Measurements from ENCODE around the gene IL36RN.

The IL36RN gene

GRCh38 chr2:113076954-113077669, 18.1 kb downstream of the IL36RN start:
- FAIRE-seq (no peak), DNase-seq (ENCODE audit: insufficient read length, low spot score) (no peak)

GRCh38 chr2:113077921-113078320, 18.9 kb downstream of the IL36RN start:
- DNase-seq (ENCODE audit: insufficient read length, low spot score) (no peak), FAIRE-seq (no peak)
- TF ChIP-seq PAX5 (IDR thresholded peaks at IDR 0.05; ENCODE audit: insufficient read depth, low read length, severe bottlenecking) (no peak), POU2F2 (IDR thresholded peaks at IDR 0.05; ENCODE audit: low read depth, low read length) (no peak), SPI1 (IDR thresholded peaks at IDR 0.05; ENCODE audit: low read depth, low read length) (no peak), POLR2A (IDR thresholded peaks at IDR 0.05; ENCODE audit: low read depth, low read length) (no peak), POLR2AphosphoS5 (IDR thresholded peaks at IDR 0.05; ENCODE audit: low read depth, low read length) (no peak), TAF1 (IDR thresholded peaks at IDR 0.05; ENCODE audit: low read depth, low read length) (no peak)

More at GRCh38 chr2:113076954-113077669, 18.1 kb downstream of the IL36RN start:
- TF ChIP-seq TAF1 (IDR thresholded peaks at IDR 0.05; ENCODE audit: low read depth, low read length) (no peak), POU2F2 (IDR thresholded peaks at IDR 0.05; ENCODE audit: low read depth, low read length) (no peak), PAX5 (IDR thresholded peaks at IDR 0.05; ENCODE audit: insufficient read depth, low read length, severe bottlenecking) (no peak)

- TF ChIP-seq SPI1 (IDR thresholded peaks at IDR 0.05; ENCODE audit: low read depth, low read length), result no peak
- DNase-seq (ENCODE audit: insufficient read length, low spot score) (no peak), FAIRE-seq (no peak)
Observed at GRCh38 chr2:113078350-113078839, 19.4 kb downstream of the IL36RN start.

GRCh38 chr2:113079131-113079530, 20.1 kb downstream of the IL36RN start:
- DNase-seq (ENCODE audit: insufficient read length, low spot score) (no peak), FAIRE-seq (no peak)
- TF ChIP-seq POLR2A (IDR thresholded peaks at IDR 0.05; ENCODE audit: low read depth, low read length), result no peak
- no peak for TF ChIP-seq POU2F2 (IDR thresholded peaks at IDR 0.05; ENCODE audit: low read depth, low read length)
- no peak for TF ChIP-seq SPI1 (IDR thresholded peaks at IDR 0.05; ENCODE audit: low read depth, low read length)
- TF ChIP-seq POLR2AphosphoS5 (IDR thresholded peaks at IDR 0.05; ENCODE audit: low read depth, low read length), result no peak
- TF ChIP-seq TAF1 (IDR thresholded peaks at IDR 0.05; ENCODE audit: low read depth, low read length), result no peak
- TF ChIP-seq PAX5 (IDR thresholded peaks at IDR 0.05; ENCODE audit: insufficient read depth, low read length, severe bottlenecking), result no peak

GRCh38 chr2:113080134-113080533, 21.1 kb downstream of the IL36RN start:
- FAIRE-seq (no peak), DNase-seq (ENCODE audit: insufficient read length, low spot score) (peak; percentile 21)
- TF ChIP-seq POLR2A (IDR thresholded peaks at IDR 0.05; ENCODE audit: low read depth, low read length), result no peak
- TF ChIP-seq POU2F2 (IDR thresholded peaks at IDR 0.05; ENCODE audit: low read depth, low read length), result no peak
- TF ChIP-seq PAX5 (IDR thresholded peaks at IDR 0.05; ENCODE audit: insufficient read depth, low read length, severe bottlenecking), result no peak
- no peak for TF ChIP-seq TAF1 (IDR thresholded peaks at IDR 0.05; ENCODE audit: low read depth, low read length)
- TF ChIP-seq POLR2AphosphoS5 (IDR thresholded peaks at IDR 0.05; ENCODE audit: low read depth, low read length), result no peak
- TF ChIP-seq SPI1 (IDR thresholded peaks at IDR 0.05; ENCODE audit: low read depth, low read length), result no peak

- TF ChIP-seq TAF1 (IDR thresholded peaks at IDR 0.05; ENCODE audit: low read depth, low read length), result no peak
- TF ChIP-seq POU2F2 (IDR thresholded peaks at IDR 0.05; ENCODE audit: low read depth, low read length), result no peak
- TF ChIP-seq PAX5 (IDR thresholded peaks at IDR 0.05; ENCODE audit: insufficient read depth, low read length, severe bottlenecking), result no peak
- TF ChIP-seq POLR2AphosphoS5 (IDR thresholded peaks at IDR 0.05; ENCODE audit: low read depth, low read length), result no peak
- no peak for TF ChIP-seq POLR2A (IDR thresholded peaks at IDR 0.05; ENCODE audit: low read depth, low read length)
- no peak for TF ChIP-seq SPI1 (IDR thresholded peaks at IDR 0.05; ENCODE audit: low read depth, low read length)
- FAIRE-seq (no peak), DNase-seq (ENCODE audit: insufficient read length, low spot score) (no peak)
Observed at GRCh38 chr2:113081488-113082210, 22.7 kb downstream of the IL36RN start.

- TF ChIP-seq TAF1 (IDR thresholded peaks at IDR 0.05; ENCODE audit: low read depth, low read length) (no peak), POU2F2 (IDR thresholded peaks at IDR 0.05; ENCODE audit: low read depth, low read length) (no peak), SPI1 (IDR thresholded peaks at IDR 0.05; ENCODE audit: low read depth, low read length) (no peak), POLR2AphosphoS5 (IDR thresholded peaks at IDR 0.05; ENCODE audit: low read depth, low read length) (no peak), PAX5 (IDR thresholded peaks at IDR 0.05; ENCODE audit: insufficient read depth, low read length, severe bottlenecking) (no peak), POLR2A (IDR thresholded peaks at IDR 0.05; ENCODE audit: low read depth, low read length) (no peak)
- FAIRE-seq, result no peak
- DNase-seq (ENCODE audit: insufficient read length, low spot score), result no peak
Observed at GRCh38 chr2:113083296-113083695, 24.3 kb downstream of the IL36RN start.

GRCh38 chr2:113084249-113085000, 25.4 kb downstream of the IL36RN start:
- TF ChIP-seq SPI1 (IDR thresholded peaks at IDR 0.05; ENCODE audit: low read depth, low read length) (no peak), POLR2AphosphoS5 (IDR thresholded peaks at IDR 0.05; ENCODE audit: low read depth, low read length) (no peak), POLR2A (IDR thresholded peaks at IDR 0.05; ENCODE audit: low read depth, low read length) (no peak), POU2F2 (IDR thresholded peaks at IDR 0.05; ENCODE audit: low read depth, low read length) (no peak), TAF1 (IDR thresholded peaks at IDR 0.05; ENCODE audit: low read depth, low read length) (no peak), PAX5 (IDR thresholded peaks at IDR 0.05; ENCODE audit: insufficient read depth, low read length, severe bottlenecking) (no peak)
- no peak for FAIRE-seq
- DNase-seq (ENCODE audit: insufficient read length, low spot score), result no peak

- DNase-seq (ENCODE audit: insufficient read length, low spot score) (no peak), FAIRE-seq (no peak)
- TF ChIP-seq POLR2AphosphoS5 (IDR thresholded peaks at IDR 0.05; ENCODE audit: low read depth, low read length), result no peak
- no peak for TF ChIP-seq POU2F2 (IDR thresholded peaks at IDR 0.05; ENCODE audit: low read depth, low read length)
Observed at GRCh38 chr2:113085542-113085941, 26.5 kb downstream of the IL36RN start.

Measured in GM12891 (cell line).